ENCODE data around the gene ZFP64. TPM values are rescaled to one million over a fixed set of nuclear protein-coding genes. Genes with fewer than 3 reads are reported as not detected.
"Not testable (repeated sequence)": the region's sequence is repeated elsewhere in the genome, so short reads cannot be mapped to it uniquely, and the experiment has no call there.

ZFP64 gene
- polyA plus RNA-seq, 2 of the 4 experiments (the other 2 are of a cell fraction): 14.4 to 22.0 TPM

- no peak for FAIRE-seq
- TF ChIP-seq POLR2A (IDR thresholded peaks at IDR 0.05; ENCODE audit: low read length): no peak
- no peak for TF ChIP-seq RARB (CRISPR knock-in tag; IDR thresholded peaks at IDR 0.05)
- no peaks in the 10 kb centered on the region for H3K9me3 ChIP-seq
- ChIA-PET CTCF (interaction anchor here (0.9 kb wide), 1 partner anchor 65 kb away, joined by 4 read pairs; no protein-coding TSS in a partner anchor), POLR2A (no interaction called here)
- WGBS (ENCODE audit: missing lambda C conversion rate): 71% methylated on average over 9 of the region's 9 CpGs
- H3K27ac ChIP-seq: no peak overlapping the region
- H3K4me1 ChIP-seq: peaks cover 16% of the 10 kb centered on the region; the same call in 2 of the 3 replicates
- no peak for DNase-seq (ENCODE audit: low read depth in 1 of 2, low spot score in 1 of 2)
- no peak overlapping the region for H3K4me3 ChIP-seq
- H3K4me2 ChIP-seq: no peak overlapping the region
- ATAC-seq: no peak
Observed at GRCh38 chr20:52193886-52194545, 2.4 kb upstream of the ZFP64 start.

DNA sequence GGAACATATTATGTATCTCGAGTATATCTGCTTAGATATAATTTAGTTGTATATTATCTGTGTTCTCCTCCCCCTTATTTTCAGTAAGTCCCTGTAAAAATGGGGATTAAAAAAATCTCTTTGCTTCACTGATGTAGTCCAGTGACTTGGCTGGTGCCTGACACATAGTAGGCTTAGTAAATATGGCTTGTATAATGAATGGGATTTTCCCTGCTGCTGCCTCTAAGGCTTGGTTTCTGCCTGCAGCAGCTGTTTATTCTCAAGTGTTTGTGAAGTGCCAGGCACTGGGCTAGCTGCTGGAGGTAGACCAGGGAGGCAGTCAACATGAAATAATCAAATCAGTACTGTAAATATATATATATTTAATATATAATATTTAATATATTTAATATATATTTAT, 1.6 kb upstream of the ZFP64 start:
- POLR2A ChIA-PET: no interaction called here
- H3K9me3 ChIP-seq: no peaks in the 10 kb centered on the region
- peaks cover 16% of the 10 kb centered on the region; the same call in 2 of the 3 replicates for H3K4me1 ChIP-seq
- 4% methylated on average over 1 of the region's 1 CpG for WGBS (ENCODE audit: missing lambda C conversion rate)
- ATAC-seq (no peak), DNase-seq (ENCODE audit: low read depth in 1 of 2, low spot score in 1 of 2) (no peak), FAIRE-seq (no peak)
- peak overlapping the region; percentile 96 for H3K4me2 ChIP-seq
- peak overlapping the region in 1 of 2 experiments; percentile 100; a peak in 3 of 6 replicates for H3K27ac ChIP-seq
- H3K4me3 ChIP-seq: no peak overlapping the region
- TF ChIP-seq, protein P1, sequence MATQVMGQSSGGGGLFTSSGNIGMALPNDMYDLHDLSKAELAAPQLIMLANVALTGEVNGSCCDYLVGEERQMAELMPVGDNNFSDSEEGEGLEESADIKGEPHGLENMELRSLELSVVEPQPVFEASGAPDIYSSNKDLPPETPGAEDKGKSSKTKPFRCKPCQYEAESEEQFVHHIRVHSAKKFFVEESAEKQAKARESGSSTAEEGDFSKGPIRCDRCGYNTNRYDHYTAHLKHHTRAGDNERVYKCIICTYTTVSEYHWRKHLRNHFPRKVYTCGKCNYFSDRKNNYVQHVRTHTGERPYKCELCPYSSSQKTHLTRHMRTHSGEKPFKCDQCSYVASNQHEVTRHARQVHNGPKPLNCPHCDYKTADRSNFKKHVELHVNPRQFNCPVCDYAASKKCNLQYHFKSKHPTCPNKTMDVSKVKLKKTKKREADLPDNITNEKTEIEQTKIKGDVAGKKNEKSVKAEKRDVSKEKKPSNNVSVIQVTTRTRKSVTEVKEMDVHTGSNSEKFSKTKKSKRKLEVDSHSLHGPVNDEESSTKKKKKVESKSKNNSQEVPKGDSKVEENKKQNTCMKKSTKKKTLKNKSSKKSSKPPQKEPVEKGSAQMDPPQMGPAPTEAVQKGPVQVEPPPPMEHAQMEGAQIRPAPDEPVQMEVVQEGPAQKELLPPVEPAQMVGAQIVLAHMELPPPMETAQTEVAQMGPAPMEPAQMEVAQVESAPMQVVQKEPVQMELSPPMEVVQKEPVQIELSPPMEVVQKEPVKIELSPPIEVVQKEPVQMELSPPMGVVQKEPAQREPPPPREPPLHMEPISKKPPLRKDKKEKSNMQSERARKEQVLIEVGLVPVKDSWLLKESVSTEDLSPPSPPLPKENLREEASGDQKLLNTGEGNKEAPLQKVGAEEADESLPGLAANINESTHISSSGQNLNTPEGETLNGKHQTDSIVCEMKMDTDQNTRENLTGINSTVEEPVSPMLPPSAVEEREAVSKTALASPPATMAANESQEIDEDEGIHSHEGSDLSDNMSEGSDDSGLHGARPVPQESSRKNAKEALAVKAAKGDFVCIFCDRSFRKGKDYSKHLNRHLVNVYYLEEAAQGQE (IDR thresholded peaks at IDR 0.05): no peak
- TF ChIP-seq, protein P2, sequence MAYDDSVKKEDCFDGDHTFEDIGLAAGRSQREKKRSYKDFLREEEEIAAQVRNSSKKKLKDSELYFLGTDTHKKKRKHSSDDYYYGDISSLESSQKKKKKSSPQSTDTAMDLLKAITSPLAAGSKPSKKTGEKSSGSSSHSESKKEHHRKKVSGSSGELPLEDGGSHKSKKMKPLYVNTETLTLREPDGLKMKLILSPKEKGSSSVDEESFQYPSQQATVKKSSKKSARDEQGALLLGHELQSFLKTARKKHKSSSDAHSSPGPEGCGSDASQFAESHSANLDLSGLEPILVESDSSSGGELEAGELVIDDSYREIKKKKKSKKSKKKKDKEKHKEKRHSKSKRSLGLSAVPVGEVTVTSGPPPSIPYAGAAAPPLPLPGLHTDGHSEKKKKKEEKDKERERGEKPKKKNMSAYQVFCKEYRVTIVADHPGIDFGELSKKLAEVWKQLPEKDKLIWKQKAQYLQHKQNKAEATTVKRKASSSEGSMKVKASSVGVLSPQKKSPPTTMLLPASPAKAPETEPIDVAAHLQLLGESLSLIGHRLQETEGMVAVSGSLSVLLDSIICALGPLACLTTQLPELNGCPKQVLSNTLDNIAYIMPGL (CRISPR knock-in tag; IDR thresholded peaks at IDR 0.05; ENCODE audit: borderline replicate concordance): no peak
- TF ChIP-seq NPAS2 (CRISPR knock-in tag; IDR thresholded peaks at IDR 0.05; ENCODE audit: borderline replicate concordance) (no peak), POLR2AphosphoS2 (conservative IDR thresholded peaks at IDR 0.05; ENCODE audit: low read length) (no peak), MAZ (IDR thresholded peaks at IDR 0.05; ENCODE audit: borderline replicate concordance, low read depth, low read length) (no peak), ZC3H11A (IDR thresholded peaks at IDR 0.05) (no peak), MYC (IDR thresholded peaks at IDR 0.05; ENCODE audit: borderline replicate concordance, low read length) (no peak), KDM1A (IDR thresholded peaks at IDR 0.05; ENCODE audit: low read depth) (no peak), E2F6 (IDR thresholded peaks at IDR 0.05; ENCODE audit: borderline replicate concordance, low read depth) (no peak), JUN (IDR thresholded peaks at IDR 0.05) (no peak), HOXA7 (CRISPR knock-in tag; IDR thresholded peaks at IDR 0.05) (no peak), EP300 (IDR thresholded peaks at IDR 0.05) (no peak), HOXB13 (CRISPR knock-in tag; IDR thresholded peaks at IDR 0.05; ENCODE audit: low read depth) (no peak), EHF (CRISPR knock-in tag; IDR thresholded peaks at IDR 0.05) (no peak), RFX5 (IDR thresholded peaks at IDR 0.05) (no peak), BCL3 (IDR thresholded peaks at IDR 0.05) (no peak), CBX2 (IDR thresholded peaks at IDR 0.05; ENCODE audit: borderline replicate concordance, low read depth) (no peak), BHLHE40 (IDR thresholded peaks at IDR 0.05; ENCODE audit: low read depth, low read length) (no peak)
- CTCF ChIA-PET: no interaction called here

- WGBS (ENCODE audit: missing lambda C conversion rate): 52% methylated on average over 2 of the region's 2 CpGs
- H3K27ac ChIP-seq: peak overlapping the region; percentile 95 to 100
- H3K9me3 ChIP-seq; ATAC-seq; POLR2A ChIA-PET; FAIRE-seq; DNase-seq (ENCODE audit: low read depth in 1 of 2, low spot score in 1 of 2): not testable (repeated sequence)
- peaks cover 16% of the 10 kb centered on the region; the same call in 2 of the 3 replicates for H3K4me1 ChIP-seq
- CTCF ChIA-PET: interaction anchor here (1.5 to 2.5 kb wide), 3 partner anchors 8 to 14 kb away, joined by 6 to 17 read pairs (median 6); no protein-coding TSS in a partner anchor
- peak overlapping the region; percentile 96 for H3K4me2 ChIP-seq
- H3K4me3 ChIP-seq: peak overlapping the region; percentile 77
Observed at GRCh38 chr20:52192719-52193007, 1.1 kb upstream of the ZFP64 start.

Measured in A549 (cell line).